Smooth muscle cell (in vitro differentiated cells): Measurements from ENCODE around the gene PCSK2. TPM values are rescaled to one million over a fixed set of nuclear protein-coding genes. Genes with fewer than 3 reads are reported as not detected.

Source experiments
- DNase-seq: peaks from one replicate; lab custom pipeline; 2025; ENCODE audit not compliant: unreplicated experiment; lab: John Stamatoyannopoulos, UW
- H2AFZ ChIP-seq: fragments of 200-600 bp; sonication (generic); 2 replicates; pipeline ENCODE4 v1.6.0; 2016; ENCODE audit warnings: antibody characterized with exemption, low read depth, mild to moderate bottlenecking
- H3F3A ChIP-seq: fragments of 200-600 bp; sonication (generic); 2 replicates; pipeline ENCODE4 v1.6.0; 2017; ENCODE audit warnings: antibody characterized with exemption, low read depth
- H3K27ac ChIP-seq: fragments of 200-600 bp; sonication (generic); 2 replicates; pipeline ENCODE4 v1.5.1; 2016; ENCODE audit warnings: low read depth, mild to moderate bottlenecking
- H3K27me3 ChIP-seq: fragments of 200-600 bp; sonication (generic); 2 replicates; pipeline ENCODE4 v1.6.1; 2016; ENCODE audit warnings: low read depth, mild to moderate bottlenecking
- H3K36me3 ChIP-seq: fragments of 200-600 bp; sonication (generic); 2 replicates; pipeline ENCODE4 v1.5.1; 2016; ENCODE audit warnings: low read depth
- H3K4me1 ChIP-seq: fragments of 200-600 bp; sonication (generic); 2 replicates; pipeline ENCODE4 v1.5.1; 2016; ENCODE audit warnings: low read depth
- H3K4me2 ChIP-seq: fragments of 200-600 bp; sonication (generic); 2 replicates; pipeline ENCODE4 v1.6.0; 2016; ENCODE audit warnings: mild to moderate bottlenecking
- H3K4me3 ChIP-seq: fragments of 200-600 bp; sonication (generic); 2 replicates; pipeline ENCODE4 v1.5.1; 2016; ENCODE audit warnings: mild to moderate bottlenecking
- H3K79me2 ChIP-seq: fragments of 200-600 bp; sonication (generic); 2 replicates; pipeline ENCODE4 v1.6.0; 2016; ENCODE audit warnings: low read depth, mild to moderate bottlenecking
- H3K9ac ChIP-seq: fragments of 200-600 bp; sonication (generic); 2 replicates; pipeline ENCODE4 v1.6.0; 2016; ENCODE audit warnings: low read depth
- H3K9me3 ChIP-seq: fragments of 200-600 bp; sonication (generic); replicated peaks from 2 replicates; pipeline ENCODE4 v1.5.1; 2016; ENCODE audit warnings: low read depth
- H4K20me1 ChIP-seq: fragments of 200-600 bp; sonication (generic); 2 replicates; pipeline ENCODE4 v1.6.0; 2016; ENCODE audit warnings: low read depth
- WGBS: methylation state at CpG from one replicate; pipeline ENCODE4 v1.1.7; 2016; ENCODE audit warnings: low lambda C conversion rate; 5-methylcytosine and 5-hydroxymethylcytosine counted together
- polyA plus RNA-seq: library from polyadenylated mRNA; unstranded; fragments of >200 nt; fragmentation: Nextera tagmentation; extraction: Ambion mirVana; gene quantifications from 2 replicates; pipeline ENCODE4 v1.2.1, GENCODE V29; 2016
- total RNA-seq: library from RNA; depleted of rRNA; stranded (reverse); fragments of >200 nt; gene quantifications from 2 replicates; pipeline ENCODE4 v1.2.3, GENCODE V29; 2014
- TF ChIP-seq, protein P1 (sequence below): fragments of 200-600 bp; sonication (generic); IDR thresholded peaks from 2 replicates; pipeline ENCODE4 v1.5.1; 2017; ENCODE audit warnings: borderline replicate concordance, mild to moderate bottlenecking, antibody characterized with exemption; ENCODE audit not compliant: insufficient read depth, poor library complexity, severe bottlenecking

The PCSK2 gene
- total and polyA plus RNA-seq, 2 experiments from 2014 or later = not detected

GRCh38 chr20:17306427-17306826 lies 79.6 kb downstream of the PCSK2 start:
- no peaks in the 10 kb centered on the region for H3K9me3 ChIP-seq
- no peak overlapping the region for H3K4me2 ChIP-seq
- H3K36me3 ChIP-seq = no peaks in the 10 kb centered on the region
- no peaks in the 10 kb centered on the region for H3K79me2 ChIP-seq
- no peak overlapping the region for H3K4me3 ChIP-seq
- no peaks in the 10 kb centered on the region for H3F3A ChIP-seq
- H3K4me1 ChIP-seq = peaks cover 13% of the 10 kb centered on the region
- no peak overlapping the region for H3K27ac ChIP-seq
- no peak overlapping the region for H3K9ac ChIP-seq
- no peak overlapping the region for H2AFZ ChIP-seq
- DNase-seq = no peak
- no peaks in the 10 kb centered on the region for H3K27me3 ChIP-seq
- H4K20me1 ChIP-seq = no peaks in the 10 kb centered on the region
- 91% methylated on average over 4 of the region's 4 CpGs for WGBS
- TF ChIP-seq, protein P1, sequence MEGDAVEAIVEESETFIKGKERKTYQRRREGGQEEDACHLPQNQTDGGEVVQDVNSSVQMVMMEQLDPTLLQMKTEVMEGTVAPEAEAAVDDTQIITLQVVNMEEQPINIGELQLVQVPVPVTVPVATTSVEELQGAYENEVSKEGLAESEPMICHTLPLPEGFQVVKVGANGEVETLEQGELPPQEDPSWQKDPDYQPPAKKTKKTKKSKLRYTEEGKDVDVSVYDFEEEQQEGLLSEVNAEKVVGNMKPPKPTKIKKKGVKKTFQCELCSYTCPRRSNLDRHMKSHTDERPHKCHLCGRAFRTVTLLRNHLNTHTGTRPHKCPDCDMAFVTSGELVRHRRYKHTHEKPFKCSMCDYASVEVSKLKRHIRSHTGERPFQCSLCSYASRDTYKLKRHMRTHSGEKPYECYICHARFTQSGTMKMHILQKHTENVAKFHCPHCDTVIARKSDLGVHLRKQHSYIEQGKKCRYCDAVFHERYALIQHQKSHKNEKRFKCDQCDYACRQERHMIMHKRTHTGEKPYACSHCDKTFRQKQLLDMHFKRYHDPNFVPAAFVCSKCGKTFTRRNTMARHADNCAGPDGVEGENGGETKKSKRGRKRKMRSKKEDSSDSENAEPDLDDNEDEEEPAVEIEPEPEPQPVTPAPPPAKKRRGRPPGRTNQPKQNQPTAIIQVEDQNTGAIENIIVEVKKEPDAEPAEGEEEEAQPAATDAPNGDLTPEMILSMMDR = no peak

DNA sequence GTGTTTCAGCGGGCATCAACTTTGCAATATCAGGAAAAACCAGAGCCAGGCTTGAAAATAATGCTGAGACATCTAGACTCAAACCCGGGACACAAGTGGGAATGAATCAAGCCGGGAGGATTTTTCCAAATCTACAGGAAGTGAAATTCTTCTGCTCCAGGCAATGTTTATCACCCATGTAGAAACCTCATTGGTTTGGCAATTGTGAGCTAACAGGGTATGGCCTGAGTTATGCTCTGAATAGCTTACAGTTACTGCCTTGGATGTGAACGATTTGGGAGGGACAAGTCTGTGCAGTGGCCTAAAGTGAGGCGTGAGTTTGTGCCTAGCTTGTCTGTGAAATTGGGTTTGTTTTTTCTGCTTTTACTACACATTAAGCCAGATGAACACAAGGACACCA lies 87.4 kb downstream of the PCSK2 start:
- Histone ChIP-seq H3K4me1 (no peaks in the 10 kb centered on the region), H3F3A (no peaks in the 10 kb centered on the region), H3K27me3 (no peaks in the 10 kb centered on the region), H3K4me3 (no peak overlapping the region), H3K36me3 (no peaks in the 10 kb centered on the region), H2AFZ (no peak overlapping the region), H3K79me2 (no peaks in the 10 kb centered on the region), H3K4me2 (no peak overlapping the region), H3K9me3 (no peaks in the 10 kb centered on the region), H3K27ac (no peak overlapping the region), H4K20me1 (no peaks in the 10 kb centered on the region), H3K9ac (no peak overlapping the region)
- TF ChIP-seq, protein P1 = no peak
- no peak for DNase-seq
- 70% methylated on average over 5 of the region's 5 CpGs for WGBS

DNA sequence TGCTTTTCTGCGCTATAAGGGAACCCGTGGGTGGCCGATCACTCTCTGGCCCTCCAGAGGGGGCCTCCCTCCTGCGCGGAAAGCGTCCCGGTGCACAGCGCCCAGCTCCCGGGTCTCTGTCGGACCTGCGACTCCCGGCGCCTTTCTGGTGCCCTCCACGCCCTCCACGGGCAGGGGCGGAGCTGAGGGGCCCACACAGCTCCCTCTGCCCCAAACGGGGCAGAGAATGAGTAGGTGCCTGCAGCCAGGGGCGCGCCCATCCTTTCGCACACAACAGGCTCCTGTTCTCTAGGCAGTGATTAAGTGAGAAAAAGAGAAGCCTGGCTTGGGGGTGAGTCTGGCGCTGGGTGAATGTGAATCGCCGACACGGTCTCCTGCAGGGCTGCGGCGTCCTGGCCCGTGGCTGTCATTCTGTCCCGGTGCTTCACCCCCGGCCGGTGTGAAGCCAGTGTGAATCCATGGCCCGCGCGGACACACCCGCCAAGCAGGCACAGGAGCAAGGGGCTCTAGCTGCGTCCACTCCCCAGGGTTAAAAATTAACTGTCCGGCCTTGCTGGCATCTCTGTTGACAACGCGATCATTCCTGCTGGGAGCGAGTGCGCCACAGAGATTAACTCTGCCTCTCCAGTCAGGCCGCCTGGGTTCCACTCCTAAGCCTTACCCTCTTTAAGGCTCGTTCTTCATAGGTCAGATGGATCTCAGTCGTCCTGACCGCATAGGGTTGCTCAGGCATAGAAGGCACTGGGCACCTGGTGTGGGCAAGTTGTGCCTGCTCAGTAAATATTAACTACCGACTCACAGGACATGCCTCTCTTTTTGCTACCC lies 88.8 kb downstream of the PCSK2 start:
- 89% methylated on average over 45 of the region's 45 CpGs for WGBS
- no peaks in the 10 kb centered on the region for H3K27me3 ChIP-seq
- H3K36me3 ChIP-seq = no peaks in the 10 kb centered on the region
- no peak overlapping the region for H3K27ac ChIP-seq
- H3K9me3 ChIP-seq = no peaks in the 10 kb centered on the region
- no peaks in the 10 kb centered on the region for H3K79me2 ChIP-seq
- no peak overlapping the region for H3K9ac ChIP-seq
- no peak overlapping the region for H3K4me2 ChIP-seq
- no peaks in the 10 kb centered on the region for H3K4me1 ChIP-seq
- DNase-seq = no peak
- H3F3A ChIP-seq = no peaks in the 10 kb centered on the region
- TF ChIP-seq, protein P1 = no peak
- no peak overlapping the region for H2AFZ ChIP-seq
- no peak overlapping the region for H3K4me3 ChIP-seq
- H4K20me1 ChIP-seq = no peaks in the 10 kb centered on the region
